HEK293 (cell line): ENCODE measurements around the gene IL17REL.
A peak's percentile ranks its signal among the peaks of the same experiment; 100 is the strongest.

Source experiments
- CTCF ChIA-PET: fragments of 350-600 bp; formaldehyde crosslinking; extraction: SDS; loops from one replicate; lab custom pipeline; 2021; ENCODE audit warnings: antibody characterized with exemption; lab: Yijun Ruan, JAX
- POLR2A ChIA-PET: fragments of 300-600 bp; formaldehyde crosslinking; extraction: SDS; loops from one replicate; lab custom pipeline; 2020; ENCODE audit warnings: antibody characterized with exemption, inconsistent platforms; lab: Yijun Ruan, JAX
- H3K27ac ChIP-seq: fragments of 200-500 bp; sonication (Bioruptor generic); 2 replicates; pipeline ENCODE4 v1.5.1; 2014; ENCODE audit warnings: low read depth, low read length, control low read depth, inconsistent platforms; ENCODE audit errors: extremely low read depth
- H3K36me3 ChIP-seq, 2 experiments: fragments of 200-500 bp in 1 of 2; sonication (Bioruptor generic) in 1 of 2; 1 replicate in 1 of 2; 2 replicates in 1 of 2; pipeline ENCODE4 v1.5.1; 2014 to 2017; ENCODE audit warnings: inconsistent platforms in 2 of 2, low read length in 2 of 2; ENCODE audit not compliant: control insufficient read depth in 2 of 2, insufficient read depth in 1 of 2
- H3K4me1 ChIP-seq: fragments of 200-500 bp; sonication (Bioruptor generic); 2 replicates; pipeline ENCODE4 v1.5.1; 2014; ENCODE audit warnings: mild to moderate bottlenecking, low read length, inconsistent platforms; ENCODE audit not compliant: control insufficient read depth, insufficient read depth
- H3K4me3 ChIP-seq: 2 replicates; pipeline ENCODE4 v1.5.1; 2011; ENCODE audit warnings: low read depth, mild to moderate bottlenecking, control low read depth, low read length, moderate library complexity
- H3K9me3 ChIP-seq: fragments of 200-500 bp; sonication (Bioruptor generic); 2 replicates; pipeline ENCODE4 v1.5.1; 2014; ENCODE audit warnings: low read depth, low read length, inconsistent platforms; ENCODE audit not compliant: control insufficient read depth, insufficient read depth
- GLIS2 ChIP-seq: fragments of 450-650 bp; formaldehyde crosslinking; IDR thresholded peaks from 2 replicates; pipeline ENCODE4 v1.5.1; 2016; ENCODE audit warnings: missing biosample characterization, missing genetic modification characterization
- RBAK ChIP-seq: fragments of 450-650 bp; formaldehyde crosslinking; IDR thresholded peaks from 2 replicates; pipeline ENCODE4 v1.5.1; 2016; ENCODE audit warnings: missing biosample characterization, missing genetic modification characterization
- ZBTB7A ChIP-seq: fragments of 450-650 bp; formaldehyde crosslinking; IDR thresholded peaks from 2 replicates; pipeline ENCODE4 v1.5.1; 2016; ENCODE audit warnings: low read depth, missing biosample characterization, missing genetic modification characterization
- ZNF155 ChIP-seq: fragments of 450-650 bp; formaldehyde crosslinking; IDR thresholded peaks from 2 replicates; pipeline ENCODE4 v1.5.1; 2016; ENCODE audit warnings: missing biosample characterization, missing genetic modification characterization
- ZNF16 ChIP-seq: fragments of 450-650 bp; formaldehyde crosslinking; IDR thresholded peaks from 2 replicates; pipeline ENCODE4 v1.5.1; 2016; ENCODE audit warnings: low read depth, missing biosample characterization, missing genetic modification characterization
- ZNF221 ChIP-seq: fragments of 450-650 bp; formaldehyde crosslinking; IDR thresholded peaks from 2 replicates; pipeline ENCODE4 v1.5.1; 2017; ENCODE audit warnings: missing biosample characterization, missing genetic modification characterization, borderline replicate concordance
- ZNF416 ChIP-seq: fragments of 450-650 bp; formaldehyde crosslinking; IDR thresholded peaks from 2 replicates; pipeline ENCODE4 v1.5.1; 2016; ENCODE audit warnings: missing biosample characterization, missing genetic modification characterization
- ZNF514 ChIP-seq: fragments of 450-650 bp; formaldehyde crosslinking; IDR thresholded peaks from 2 replicates; pipeline ENCODE4 v1.5.1; 2016; ENCODE audit warnings: missing biosample characterization, missing genetic modification characterization
- ZNF530 ChIP-seq: fragments of 450-650 bp; formaldehyde crosslinking; IDR thresholded peaks from 2 replicates; pipeline ENCODE4 v1.5.1; 2016; ENCODE audit warnings: low read depth, missing biosample characterization, missing genetic modification characterization
- ZNF560 ChIP-seq: fragments of 450-650 bp; formaldehyde crosslinking; IDR thresholded peaks from 2 replicates; pipeline ENCODE4 v1.5.1; 2017; ENCODE audit warnings: missing biosample characterization, missing genetic modification characterization, borderline replicate concordance
- ZNF600 ChIP-seq: fragments of 450-650 bp; formaldehyde crosslinking; IDR thresholded peaks from 2 replicates; pipeline ENCODE4 v1.5.1; 2016; ENCODE audit warnings: missing biosample characterization, missing genetic modification characterization
- ZNF629 ChIP-seq: fragments of 450-650 bp; formaldehyde crosslinking; IDR thresholded peaks from 2 replicates; pipeline ENCODE4 v1.5.1; 2017; ENCODE audit warnings: missing biosample characterization, missing genetic modification characterization
- ZNF670 ChIP-seq: fragments of 450-650 bp; formaldehyde crosslinking; IDR thresholded peaks from 2 replicates; pipeline ENCODE4 v1.5.1; 2016; ENCODE audit warnings: missing biosample characterization, missing genetic modification characterization, low read depth
- ZNF777 ChIP-seq: fragments of 450-650 bp; formaldehyde crosslinking; IDR thresholded peaks from 2 replicates; pipeline ENCODE4 v1.5.1; 2017; ENCODE audit warnings: missing biosample characterization, missing genetic modification characterization, borderline replicate concordance
- ZNF785 ChIP-seq: fragments of 450-650 bp; formaldehyde crosslinking; IDR thresholded peaks from 2 replicates; pipeline ENCODE4 v1.5.1; 2016; ENCODE audit warnings: missing biosample characterization, missing genetic modification characterization
- ZNF830 ChIP-seq: fragments of 450-650 bp; IDR thresholded peaks from 2 replicates; pipeline ENCODE4 v1.5.0; 2018; ENCODE audit warnings: missing biosample characterization, missing genetic modification characterization, low read depth, mild to moderate bottlenecking, moderate library complexity
- TF ChIP-seq, protein P1 (sequence below): fragments of 450-650 bp; formaldehyde crosslinking; IDR thresholded peaks from 2 replicates; pipeline ENCODE4 v1.5.1; 2017; ENCODE audit warnings: missing biosample characterization, missing genetic modification characterization
- TF ChIP-seq, protein P2 (sequence below): fragments of 450-650 bp; IDR thresholded peaks from 2 replicates; pipeline ENCODE4 v1.5.1; 2018; ENCODE audit warnings: missing biosample characterization, mild to moderate bottlenecking, missing genetic modification characterization
- TF ChIP-seq, protein P3 (sequence below): fragments of 450-650 bp; formaldehyde crosslinking; IDR thresholded peaks from 2 replicates; pipeline ENCODE4 v1.5.1; 2016; ENCODE audit warnings: missing biosample characterization, missing genetic modification characterization
- TF ChIP-seq, protein P4 (sequence below): fragments of 450-650 bp; formaldehyde crosslinking; IDR thresholded peaks from 2 replicates; pipeline ENCODE4 v1.5.1; 2017; ENCODE audit warnings: missing biosample characterization, missing genetic modification characterization
- TF ChIP-seq, protein P5 (sequence below): fragments of 450-650 bp; formaldehyde crosslinking; IDR thresholded peaks from 2 replicates; pipeline ENCODE4 v1.5.1; 2016; ENCODE audit warnings: missing biosample characterization, missing genetic modification characterization

IL17REL gene

DNA sequence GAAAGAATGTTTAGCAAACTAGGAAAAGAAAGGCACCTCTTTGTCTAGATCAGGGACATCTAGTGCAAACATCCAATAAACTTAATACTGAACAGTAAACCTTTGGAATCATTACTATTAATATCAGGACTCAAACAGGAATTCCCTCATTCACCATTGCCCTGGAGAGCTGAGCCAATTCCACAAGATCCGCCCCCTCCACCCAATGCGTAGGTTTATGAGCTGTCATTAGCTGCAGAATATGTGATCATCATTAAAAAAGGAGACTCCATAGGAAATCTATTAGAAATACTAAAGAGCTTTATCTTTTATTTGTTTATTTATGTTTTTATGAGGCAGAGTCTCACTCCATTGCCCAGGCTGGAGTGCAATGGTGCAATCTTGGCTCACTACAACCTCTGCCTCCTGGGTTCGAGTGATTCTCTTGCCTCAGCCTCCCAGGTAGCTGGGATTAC is 5.5 kb downstream of the IL17REL start (continued):
- TF ChIP-seq, protein P1, sequence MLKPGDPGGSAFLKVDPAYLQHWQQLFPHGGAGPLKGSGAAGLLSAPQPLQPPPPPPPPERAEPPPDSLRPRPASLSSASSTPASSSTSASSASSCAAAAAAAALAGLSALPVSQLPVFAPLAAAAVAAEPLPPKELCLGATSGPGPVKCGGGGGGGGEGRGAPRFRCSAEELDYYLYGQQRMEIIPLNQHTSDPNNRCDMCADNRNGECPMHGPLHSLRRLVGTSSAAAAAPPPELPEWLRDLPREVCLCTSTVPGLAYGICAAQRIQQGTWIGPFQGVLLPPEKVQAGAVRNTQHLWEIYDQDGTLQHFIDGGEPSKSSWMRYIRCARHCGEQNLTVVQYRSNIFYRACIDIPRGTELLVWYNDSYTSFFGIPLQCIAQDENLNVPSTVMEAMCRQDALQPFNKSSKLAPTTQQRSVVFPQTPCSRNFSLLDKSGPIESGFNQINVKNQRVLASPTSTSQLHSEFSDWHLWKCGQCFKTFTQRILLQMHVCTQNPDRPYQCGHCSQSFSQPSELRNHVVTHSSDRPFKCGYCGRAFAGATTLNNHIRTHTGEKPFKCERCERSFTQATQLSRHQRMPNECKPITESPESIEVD (tag by site-specific recombination), result peak; percentile 91
- TF ChIP-seq ZNF785 (tag by site-specific recombination), result no peak
- TF ChIP-seq ZNF530 (tag by site-specific recombination), result no peak
- TF ChIP-seq ZNF670 (tag by site-specific recombination), result no peak
- TF ChIP-seq, protein P2, sequence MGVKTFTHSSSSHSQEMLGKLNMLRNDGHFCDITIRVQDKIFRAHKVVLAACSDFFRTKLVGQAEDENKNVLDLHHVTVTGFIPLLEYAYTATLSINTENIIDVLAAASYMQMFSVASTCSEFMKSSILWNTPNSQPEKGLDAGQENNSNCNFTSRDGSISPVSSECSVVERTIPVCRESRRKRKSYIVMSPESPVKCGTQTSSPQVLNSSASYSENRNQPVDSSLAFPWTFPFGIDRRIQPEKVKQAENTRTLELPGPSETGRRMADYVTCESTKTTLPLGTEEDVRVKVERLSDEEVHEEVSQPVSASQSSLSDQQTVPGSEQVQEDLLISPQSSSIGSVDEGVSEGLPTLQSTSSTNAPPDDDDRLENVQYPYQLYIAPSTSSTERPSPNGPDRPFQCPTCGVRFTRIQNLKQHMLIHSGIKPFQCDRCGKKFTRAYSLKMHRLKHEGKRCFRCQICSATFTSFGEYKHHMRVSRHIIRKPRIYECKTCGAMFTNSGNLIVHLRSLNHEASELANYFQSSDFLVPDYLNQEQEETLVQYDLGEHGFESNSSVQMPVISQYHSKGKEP (tag by site-specific recombination), result peak; percentile 83; the same call in 1 of the 2 replicates
- no peak for TF ChIP-seq ZNF221 (tag by site-specific recombination)
- TF ChIP-seq, protein P3, sequence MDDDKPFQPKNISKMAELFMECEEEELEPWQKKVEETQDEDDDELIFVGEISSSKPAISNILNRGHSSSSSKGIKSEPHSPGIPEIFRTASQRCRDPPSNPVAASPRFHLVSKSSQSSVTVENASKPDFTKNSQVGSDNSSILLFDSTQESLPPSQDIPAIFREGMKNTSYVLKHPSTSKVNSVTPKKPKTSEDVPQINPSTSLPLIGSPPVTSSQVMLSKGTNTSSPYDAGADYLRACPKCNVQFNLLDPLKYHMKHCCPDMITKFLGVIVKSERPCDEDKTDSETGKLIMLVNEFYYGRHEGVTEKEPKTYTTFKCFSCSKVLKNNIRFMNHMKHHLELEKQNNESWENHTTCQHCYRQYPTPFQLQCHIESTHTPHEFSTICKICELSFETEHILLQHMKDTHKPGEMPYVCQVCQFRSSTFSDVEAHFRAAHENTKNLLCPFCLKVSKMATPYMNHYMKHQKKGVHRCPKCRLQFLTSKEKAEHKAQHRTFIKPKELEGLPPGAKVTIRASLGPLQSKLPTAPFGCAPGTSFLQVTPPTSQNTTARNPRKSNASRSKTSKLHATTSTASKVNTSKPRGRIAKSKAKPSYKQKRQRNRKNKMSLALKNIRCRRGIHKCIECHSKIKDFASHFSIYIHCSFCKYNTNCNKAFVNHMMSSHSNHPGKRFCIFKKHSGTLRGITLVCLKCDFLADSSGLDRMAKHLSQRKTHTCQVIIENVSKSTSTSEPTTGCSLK (tag by site-specific recombination), result no peak
- TF ChIP-seq ZNF600, result no peak
- no peak for TF ChIP-seq ZNF560 (tag by site-specific recombination)
- no peak for TF ChIP-seq ZNF830 (tag by site-specific recombination)
- TF ChIP-seq, protein P4, sequence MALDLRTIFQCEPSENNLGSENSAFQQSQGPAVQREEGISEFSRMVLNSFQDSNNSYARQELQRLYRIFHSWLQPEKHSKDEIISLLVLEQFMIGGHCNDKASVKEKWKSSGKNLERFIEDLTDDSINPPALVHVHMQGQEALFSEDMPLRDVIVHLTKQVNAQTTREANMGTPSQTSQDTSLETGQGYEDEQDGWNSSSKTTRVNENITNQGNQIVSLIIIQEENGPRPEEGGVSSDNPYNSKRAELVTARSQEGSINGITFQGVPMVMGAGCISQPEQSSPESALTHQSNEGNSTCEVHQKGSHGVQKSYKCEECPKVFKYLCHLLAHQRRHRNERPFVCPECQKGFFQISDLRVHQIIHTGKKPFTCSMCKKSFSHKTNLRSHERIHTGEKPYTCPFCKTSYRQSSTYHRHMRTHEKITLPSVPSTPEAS (tag by site-specific recombination), result no peak
- no peak for TF ChIP-seq ZNF777
- no peak for TF ChIP-seq ZBTB7A (tag by site-specific recombination)
- no peak for TF ChIP-seq ZNF514 (tag by site-specific recombination)

DNA sequence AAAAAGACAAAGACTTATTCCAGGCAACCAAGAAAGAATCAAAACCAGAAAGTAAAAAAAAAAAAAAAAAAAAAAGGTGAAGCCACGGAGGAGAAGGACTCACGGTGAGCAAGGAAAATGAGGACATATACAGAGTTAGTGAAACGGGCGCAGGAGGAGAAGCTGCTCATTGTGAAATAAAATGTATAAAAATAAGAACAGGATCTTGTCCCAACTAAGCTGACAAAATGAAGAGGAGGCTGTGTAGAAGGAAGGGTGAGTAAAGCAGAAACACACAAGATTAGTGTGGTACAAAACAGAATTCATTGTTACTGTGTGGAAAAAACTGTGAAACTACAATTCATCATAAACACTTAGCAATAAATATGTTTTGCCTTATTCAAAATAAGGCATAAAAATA is 7.6 kb downstream of the IL17REL start:
- Histone ChIP-seq H3K27ac (no peak overlapping the region), H3K4me3 (no peak overlapping the region)
- CTCF ChIA-PET, result interaction anchor here (1.1 to 1.4 kb wide), 3 partner anchors 25 to 75 kb away, joined by 3 to 6 read pairs (median 4); no protein-coding TSS in a partner anchor
- no peak for TF ChIP-seq ZNF629 (tag by site-specific recombination)
- TF ChIP-seq ZNF155, result no peak
- TF ChIP-seq, protein P5, sequence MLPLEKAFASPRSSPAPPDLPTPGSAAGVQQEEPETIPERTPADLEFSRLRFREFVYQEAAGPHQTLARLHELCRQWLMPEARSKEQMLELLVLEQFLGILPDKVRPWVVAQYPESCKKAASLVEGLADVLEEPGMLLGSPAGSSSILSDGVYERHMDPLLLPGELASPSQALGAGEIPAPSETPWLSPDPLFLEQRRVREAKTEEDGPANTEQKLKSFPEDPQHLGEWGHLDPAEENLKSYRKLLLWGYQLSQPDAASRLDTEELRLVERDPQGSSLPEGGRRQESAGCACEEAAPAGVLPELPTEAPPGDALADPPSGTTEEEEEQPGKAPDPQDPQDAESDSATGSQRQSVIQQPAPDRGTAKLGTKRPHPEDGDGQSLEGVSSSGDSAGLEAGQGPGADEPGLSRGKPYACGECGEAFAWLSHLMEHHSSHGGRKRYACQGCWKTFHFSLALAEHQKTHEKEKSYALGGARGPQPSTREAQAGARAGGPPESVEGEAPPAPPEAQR (tag by site-specific recombination), result no peak
- no peak for TF ChIP-seq ZNF416 (tag by site-specific recombination)
- TF ChIP-seq GLIS2 (tag by site-specific recombination), result no peak
- TF ChIP-seq RBAK (tag by site-specific recombination), result no peak
- no peak for TF ChIP-seq ZNF16
- TF ChIP-seq, all 188 proteins: peak for 0
- H3K9me3 ChIP-seq, result no peaks in the 10 kb centered on the region
- H3K36me3 ChIP-seq, result no peaks in the 10 kb centered on the region
- POLR2A ChIA-PET, result no interaction called here
- H3K4me1 ChIP-seq, result peaks cover 4% of the 10 kb centered on the region
